SH-SY5Y (cell line): ENCODE results near the gene MAGI2.

Source experiments
- GATA2 ChIP-seq: IDR thresholded peaks from 2 replicates; pipeline ENCODE4 v1.6.1; 2011; ENCODE audit warnings: mild to moderate bottlenecking, low read depth, low read length
- GATA3 ChIP-seq: IDR thresholded peaks from 2 replicates; pipeline ENCODE4 v1.6.1; 2011; ENCODE audit warnings: low read depth, mild to moderate bottlenecking, low read length, moderate library complexity

GRCh38 chr7:77983973-77984372 is 1469.5 kb downstream of the MAGI2 start:
- TF ChIP-seq GATA2 (no peak), GATA3 (no peak)
